HG03378 (cell line): Measurements from ENCODE around the gene PTPRD.

Experiments used
- ATAC-seq: cut with Tn5 transposase; IDR thresholded peaks from one replicate; pipeline ENCODE4 v1.9.1; 2021; ENCODE audit warnings: mild to moderate bottlenecking, moderate library complexity; ENCODE audit not compliant: unreplicated experiment

Gene PTPRD

GRCh38 chr9:8628791-8629190, 1984.0 kb downstream of the PTPRD start:
- ATAC-seq, result no peak

- no peak for ATAC-seq
Measured at GRCh38 chr9:8627976-8628679, 1984.7 kb downstream of the PTPRD start.

GRCh38 chr9:8622871-8623270, 1989.9 kb downstream of the PTPRD start:
- no peak for ATAC-seq

DNA sequence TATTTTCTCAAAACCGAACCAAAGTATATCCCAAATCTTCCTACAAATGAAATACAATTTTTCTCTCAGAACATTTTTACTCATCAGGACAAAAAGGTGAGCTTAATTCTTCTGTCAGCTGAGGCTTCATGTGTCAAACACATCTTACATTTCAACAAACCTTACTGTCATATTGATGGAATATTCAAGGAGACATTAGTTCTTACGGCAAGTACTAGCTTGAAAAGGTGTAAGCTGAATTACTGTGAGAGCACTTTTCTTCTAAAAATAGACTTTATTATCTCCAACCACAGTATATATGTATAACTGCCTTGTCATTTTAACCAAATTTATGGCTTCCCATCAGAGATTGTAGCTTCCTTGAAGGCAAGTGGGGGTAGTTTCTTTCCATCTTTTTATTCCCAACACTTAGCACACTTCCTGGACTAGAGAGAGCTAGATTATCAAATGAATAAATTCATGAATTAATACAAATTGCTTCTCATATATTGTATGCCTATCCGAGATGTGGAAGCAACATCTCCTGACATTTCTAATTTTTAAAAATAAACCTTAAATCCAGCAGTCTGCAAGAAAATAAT, 1990.5 kb downstream of the PTPRD start:
- no peak for ATAC-seq

GRCh38 chr9:8621416-8621815, 1991.4 kb downstream of the PTPRD start:
- no peak for ATAC-seq

- no peak for ATAC-seq
Measured at GRCh38 chr9:8616414-8616813, 1996.4 kb downstream of the PTPRD start.

DNA sequence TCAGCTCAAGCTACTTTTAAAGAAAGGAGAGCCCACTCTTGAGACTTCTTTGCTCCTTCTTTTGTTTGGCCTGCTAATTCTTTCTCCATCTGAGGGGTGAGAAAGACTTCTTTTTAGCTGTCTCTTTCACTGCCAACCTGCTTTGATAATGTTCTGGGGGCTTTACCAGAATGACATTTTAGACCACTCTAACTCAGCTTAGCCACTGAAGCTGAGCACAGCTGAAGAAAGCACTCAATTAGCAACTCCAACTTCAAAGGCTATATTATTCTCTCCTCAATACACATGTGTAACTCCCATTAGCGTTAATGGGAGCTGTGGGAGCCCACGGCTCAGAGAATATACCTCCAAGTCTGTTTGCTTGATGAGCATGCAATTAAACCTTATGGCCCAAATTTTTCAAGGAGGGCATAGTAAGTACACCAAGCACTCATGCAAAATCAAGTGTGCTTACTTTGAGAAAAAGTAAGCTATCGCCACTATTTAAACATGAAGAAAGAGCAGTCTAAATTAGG, 1997.8 kb downstream of the PTPRD start:
- ATAC-seq, result no peak

GRCh38 chr9:8613346-8613825, 1999.4 kb downstream of the PTPRD start:
- no peak for ATAC-seq

- ATAC-seq, result no peak
Measured at GRCh38 chr9:8611153-8611552, 2001.6 kb downstream of the PTPRD start.

GRCh38 chr9:8610256-8610655, 2002.5 kb downstream of the PTPRD start:
- no peak for ATAC-seq

DNA sequence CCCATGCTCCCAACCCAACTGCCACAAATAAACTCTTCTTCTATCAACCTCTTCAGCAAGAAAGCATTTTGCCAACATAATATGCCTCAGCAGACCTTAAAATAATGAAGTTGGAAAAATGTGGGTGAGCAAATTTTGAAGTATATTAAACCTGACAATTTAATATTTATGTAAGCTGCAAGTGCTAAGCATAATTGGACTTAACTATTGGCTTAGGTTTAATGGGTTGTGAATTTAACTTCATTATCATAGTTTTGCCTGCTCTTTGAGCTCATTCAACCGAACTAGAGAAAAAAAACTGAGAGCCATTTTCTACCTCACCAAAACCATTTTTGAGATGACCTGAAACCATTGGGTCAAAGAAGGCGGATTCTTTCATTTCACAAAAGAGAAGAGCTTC, 2007.7 kb downstream of the PTPRD start:
- no peak for ATAC-seq

- no peak for ATAC-seq
Measured at GRCh38 chr9:8604201-8604600, 2008.6 kb downstream of the PTPRD start.

DNA sequence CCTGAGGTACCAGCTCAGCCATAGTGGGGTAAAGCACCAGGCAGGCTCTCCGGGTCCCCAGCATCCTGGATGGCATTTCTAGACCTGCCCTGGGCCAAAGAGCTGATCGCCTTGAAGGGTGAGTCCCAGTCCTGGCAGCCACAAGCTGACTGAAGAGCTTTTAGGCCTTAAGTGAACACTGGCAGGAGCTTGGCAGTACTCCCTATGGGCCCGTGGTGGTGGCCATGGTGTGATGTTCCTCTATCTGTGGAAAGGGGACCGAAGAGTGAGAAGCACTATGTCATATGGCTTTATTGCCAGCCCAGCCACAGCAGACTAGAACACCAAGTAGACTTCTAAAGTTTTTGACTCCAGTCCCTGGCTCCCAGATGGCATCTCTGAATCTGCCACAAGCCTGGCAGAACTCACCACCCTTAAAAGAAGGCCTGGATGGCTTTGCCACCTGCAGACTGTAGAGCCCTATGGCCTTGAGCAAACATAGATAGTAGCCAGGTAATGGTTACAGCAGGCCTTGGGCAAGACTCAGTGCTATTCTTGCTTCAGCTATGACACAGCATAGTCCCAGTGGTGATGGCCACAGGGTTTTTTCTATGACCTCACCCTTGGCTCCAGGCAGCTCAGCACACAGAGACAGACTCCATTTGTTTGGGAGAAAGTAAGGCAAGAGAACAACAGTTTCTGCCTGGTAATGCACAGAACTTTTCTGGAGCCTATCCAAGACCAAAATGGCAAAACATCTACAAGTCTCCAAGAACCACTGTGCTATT, 2011.7 kb downstream of the PTPRD start:
- ATAC-seq, result no peak

GRCh38 chr9:8599937-8600336, 2012.9 kb downstream of the PTPRD start:
- no peak for ATAC-seq

GRCh38 chr9:8589476-8589875, 2023.3 kb downstream of the PTPRD start:
- no peak for ATAC-seq

GRCh38 chr9:8585036-8585435, 2027.8 kb downstream of the PTPRD start:
- no peak for ATAC-seq

DNA sequence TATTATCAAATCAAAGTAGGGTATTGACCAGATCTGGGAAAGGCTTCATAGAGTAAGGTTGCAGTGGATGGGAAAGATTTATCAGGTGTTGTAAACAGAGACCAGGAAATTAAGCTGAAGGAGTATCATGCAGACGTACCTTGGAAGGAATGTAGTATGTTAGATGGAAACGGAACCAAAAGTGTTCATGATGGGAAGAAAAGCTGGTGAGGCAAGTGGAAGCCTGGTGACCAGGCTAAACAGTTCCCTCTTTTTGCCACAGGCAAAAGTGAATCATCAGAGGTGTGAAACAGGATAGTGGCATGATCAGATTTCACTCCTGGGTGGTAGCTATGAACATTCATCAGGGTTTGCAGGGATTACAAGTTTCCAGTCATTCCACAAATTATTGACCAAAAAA, 2033.1 kb downstream of the PTPRD start:
- no peak for ATAC-seq

- ATAC-seq, result no peak
Measured at GRCh38 chr9:8576741-8577140, 2036.1 kb downstream of the PTPRD start.

DNA sequence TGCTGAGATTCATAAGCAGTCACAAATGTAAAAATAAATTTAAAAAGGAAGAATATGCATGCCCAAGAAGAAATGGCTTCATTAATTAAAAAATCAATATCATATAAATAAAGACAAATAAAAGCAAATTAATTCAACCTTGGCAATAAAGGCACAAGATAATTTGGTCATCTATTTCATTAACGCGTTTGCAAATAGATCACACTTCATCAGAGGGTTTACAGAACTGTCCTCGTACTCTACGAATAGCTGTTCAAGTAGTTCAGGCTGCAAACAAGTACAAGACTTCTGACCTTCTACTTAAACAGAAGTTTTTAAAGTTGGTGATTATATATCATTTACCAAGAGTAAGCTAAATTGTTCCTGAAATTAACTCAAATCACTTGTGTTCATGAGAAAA, 2038.0 kb downstream of the PTPRD start:
- ATAC-seq, result no peak

GRCh38 chr9:8572209-8572608, 2040.6 kb downstream of the PTPRD start:
- no peak for ATAC-seq

- no peak for ATAC-seq
Measured at GRCh38 chr9:8571643-8572042, 2041.2 kb downstream of the PTPRD start.

DNA sequence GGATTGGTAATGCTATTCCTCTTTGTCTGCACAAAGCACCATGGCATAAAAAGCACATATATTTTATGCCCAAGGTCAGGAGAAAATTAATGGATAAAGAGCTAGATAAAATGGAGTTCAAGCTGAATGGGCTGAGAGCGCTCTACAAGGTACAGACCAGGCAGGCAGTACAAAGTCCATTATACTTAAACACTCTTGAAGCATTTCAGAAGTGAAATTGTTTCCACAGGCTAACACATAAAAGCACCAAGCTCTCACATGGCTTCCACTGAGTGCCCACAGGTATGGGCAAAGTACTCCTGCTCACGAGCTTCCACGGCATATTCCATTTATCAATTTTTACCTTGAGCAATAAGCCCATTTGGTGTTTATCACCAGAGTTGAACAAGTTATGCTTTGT, 2042.0 kb downstream of the PTPRD start:
- no peak for ATAC-seq
